Activated CD4-positive, alpha-beta T cell treated with anti-CD3 and anti-CD28 coated beads, Interleukin-2, amount 10 ng/mL, durations not matched to agents 7 days and 5 days (primary cell): ENCODE measurements around the gene GZMA. TPM values are rescaled to one million over a fixed set of nuclear protein-coding genes. Genes with fewer than 3 reads are reported as not detected.

ENCODE experiments used
- CTCF ChIA-PET: fragments of 350-600 bp; sonication (Branson Sonifier 250); formaldehyde crosslinking; loops from one replicate; lab custom pipeline; 2021; ENCODE audit warnings: antibody characterized with exemption; lab: Charles Lee
- POLR2A ChIA-PET: fragments of 350-600 bp; sonication (Branson Sonifier 250); formaldehyde crosslinking; loops from one replicate; lab custom pipeline; 2021; ENCODE audit warnings: antibody characterized with exemption; lab: Charles Lee
- DNase-seq: peaks from one replicate; pipeline ENCODE4 v3.0.0-alpha.2; 2020
- H3K27ac Mint-ChIP-seq: one replicate; pipeline ENCODE4 v1.8.0; 2021; ENCODE audit warnings: mild to moderate bottlenecking, moderate library complexity, mixed read lengths
- H3K27me3 Mint-ChIP-seq: one replicate; pipeline ENCODE4 v1.8.0; 2021; ENCODE audit warnings: mixed read lengths
- H3K36me3 Mint-ChIP-seq: one replicate; pipeline ENCODE4 v1.8.0; 2021; ENCODE audit warnings: low read depth, mixed read lengths
- H3K4me1 Mint-ChIP-seq: one replicate; pipeline ENCODE4 v1.8.0; 2021; ENCODE audit warnings: mixed read lengths
- H3K4me3 Mint-ChIP-seq: one replicate; pipeline ENCODE4 v1.8.0; 2021; ENCODE audit warnings: mild to moderate bottlenecking, moderate library complexity, mixed read lengths
- H3K9me3 Mint-ChIP-seq: one replicate; pipeline ENCODE4 v1.8.0; 2021; ENCODE audit warnings: mixed read lengths
- total RNA-seq, 2 experiments: library from RNA; stranded (reverse); gene quantifications; one replicate each; pipeline ENCODE4 v1.2.3, GENCODE V29; 2021

GZMA gene
- total RNA-seq, 2 experiments from 2014 or later: 165 to 168 TPM

DNA sequence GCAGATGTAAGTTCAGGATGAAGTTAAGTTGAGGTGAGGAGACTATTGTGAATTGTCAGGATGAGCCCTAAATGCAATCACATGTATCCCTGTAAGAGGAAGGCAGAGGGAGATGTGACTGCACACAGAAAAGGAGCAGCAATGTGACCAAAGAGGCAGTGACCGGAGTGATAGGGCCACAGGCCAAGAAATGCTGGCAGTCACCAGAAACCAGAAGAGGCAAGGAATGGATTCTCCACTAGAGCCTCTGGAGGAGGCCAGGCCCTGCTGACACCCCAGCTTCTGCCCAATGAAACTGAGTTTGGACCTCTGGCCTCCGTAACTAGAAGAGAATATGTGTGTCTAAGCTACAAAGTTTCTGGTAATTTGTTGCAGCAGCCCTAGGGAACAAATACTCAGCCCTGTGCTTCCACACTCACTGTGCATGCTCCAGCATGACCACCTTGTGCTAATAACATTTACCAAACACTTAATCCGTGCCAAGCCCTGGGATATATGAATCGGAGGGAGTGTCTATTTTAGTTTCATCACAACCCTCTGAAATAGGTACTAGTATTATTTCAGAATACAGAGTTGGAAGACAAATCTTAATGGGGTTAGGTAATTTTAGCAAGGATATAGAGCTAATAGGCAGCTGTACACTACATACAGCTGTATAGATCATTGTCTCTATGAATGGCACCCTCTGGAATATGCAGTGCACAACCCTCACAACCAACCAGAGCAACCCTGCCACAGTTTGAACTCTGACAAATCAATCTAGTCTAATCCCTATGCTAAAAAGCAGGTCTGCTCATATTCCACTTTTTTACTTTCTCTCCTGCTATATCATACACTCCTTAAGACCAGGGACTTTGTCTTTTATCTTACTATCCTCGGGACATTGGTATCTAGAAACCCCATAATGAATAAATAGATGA, 49.7 kb downstream of the GZMA start:
- no peaks in the 10 kb centered on the region for H3K4me1 Mint-ChIP-seq
- H3K9me3 Mint-ChIP-seq: no peaks in the 10 kb centered on the region
- POLR2A ChIA-PET: no interaction called here
- no peak overlapping the region for H3K27ac Mint-ChIP-seq
- no peak for DNase-seq
- no peak overlapping the region for H3K4me3 Mint-ChIP-seq
- peaks cover 62% of the 10 kb centered on the region for H3K27me3 Mint-ChIP-seq
- H3K36me3 Mint-ChIP-seq: no peaks in the 10 kb centered on the region
- CTCF ChIA-PET: interaction anchor here (0.6 to 1.9 kb wide), 3 partner anchors 15 to 838 kb away, joined by 3 to 8 read pairs (median 5); no protein-coding TSS in a partner anchor

- no peak overlapping the region for H3K27ac Mint-ChIP-seq
- no peak overlapping the region for H3K4me3 Mint-ChIP-seq
- H3K4me1 Mint-ChIP-seq: peaks cover 4% of the 10 kb centered on the region
- ChIA-PET CTCF (interaction anchor here (0.9 to 2.3 kb wide), 2 partner anchors 54 to 249 kb away, joined by 3 to 7 read pairs; no protein-coding TSS in a partner anchor), POLR2A (no interaction called here)
- no peaks in the 10 kb centered on the region for H3K36me3 Mint-ChIP-seq
- H3K27me3 Mint-ChIP-seq: peaks cover 62% of the 10 kb centered on the region
- no peak for DNase-seq
- H3K9me3 Mint-ChIP-seq: no peaks in the 10 kb centered on the region
Observed at GRCh38 chr5:55154873-55155272, 52.4 kb downstream of the GZMA start.

Other genes starting within 250 kb of the GZMA start
- not detected for gene ESM1, start 117.1 kb upstream of the GZMA start, total RNA-seq
- gene GZMK, start 78.4 kb upstream of the GZMA start, total RNA-seq: under 1 TPM in 1 of 2 experiments, not detected in 1; 0.27 TPM
- not detected for gene GPX8, start 57.5 kb downstream of the GZMA start, total RNA-seq
- gene CDC20B, start 70.5 kb downstream of the GZMA start, total RNA-seq: under 1 TPM in 1 of 2 experiments, not detected in 1; 0.12 TPM
- not detected for gene MCIDAS, start 124.7 kb downstream of the GZMA start, total RNA-seq
- not detected for gene CCNO, start 131.0 kb downstream of the GZMA start, total RNA-seq
- gene DHX29, start 205.0 kb downstream of the GZMA start, total RNA-seq: 10 to 100 TPM; 18.7 to 19.3 TPM
- 10 to 100 TPM; 71.8 to 76.1 TPM for gene MTREX, start 205.3 kb downstream of the GZMA start, total RNA-seq